ENCODE results near the gene AMIGO3.
"Not testable (repeated sequence)": the region's sequence is repeated elsewhere in the genome, so short reads cannot be mapped to it uniquely, and the experiment has no call there.

The AMIGO3 gene, protein sequence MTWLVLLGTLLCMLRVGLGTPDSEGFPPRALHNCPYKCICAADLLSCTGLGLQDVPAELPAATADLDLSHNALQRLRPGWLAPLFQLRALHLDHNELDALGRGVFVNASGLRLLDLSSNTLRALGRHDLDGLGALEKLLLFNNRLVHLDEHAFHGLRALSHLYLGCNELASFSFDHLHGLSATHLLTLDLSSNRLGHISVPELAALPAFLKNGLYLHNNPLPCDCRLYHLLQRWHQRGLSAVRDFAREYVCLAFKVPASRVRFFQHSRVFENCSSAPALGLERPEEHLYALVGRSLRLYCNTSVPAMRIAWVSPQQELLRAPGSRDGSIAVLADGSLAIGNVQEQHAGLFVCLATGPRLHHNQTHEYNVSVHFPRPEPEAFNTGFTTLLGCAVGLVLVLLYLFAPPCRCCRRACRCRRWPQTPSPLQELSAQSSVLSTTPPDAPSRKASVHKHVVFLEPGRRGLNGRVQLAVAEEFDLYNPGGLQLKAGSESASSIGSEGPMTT

GRCh38 chr3:49719214-49719884 is at the start of gene AMIGO3:
AMIGO3 (minus strand) TSS chr3:49719684; CDS start chr3:49719465, 219 bp downstream.
- peak; percentile 95 for DNase-seq

- DNase-seq = no peak
These were observed 44.5 kb upstream of the AMIGO3 start for GRCh38 chr3:49763981-49764380.

DNA sequence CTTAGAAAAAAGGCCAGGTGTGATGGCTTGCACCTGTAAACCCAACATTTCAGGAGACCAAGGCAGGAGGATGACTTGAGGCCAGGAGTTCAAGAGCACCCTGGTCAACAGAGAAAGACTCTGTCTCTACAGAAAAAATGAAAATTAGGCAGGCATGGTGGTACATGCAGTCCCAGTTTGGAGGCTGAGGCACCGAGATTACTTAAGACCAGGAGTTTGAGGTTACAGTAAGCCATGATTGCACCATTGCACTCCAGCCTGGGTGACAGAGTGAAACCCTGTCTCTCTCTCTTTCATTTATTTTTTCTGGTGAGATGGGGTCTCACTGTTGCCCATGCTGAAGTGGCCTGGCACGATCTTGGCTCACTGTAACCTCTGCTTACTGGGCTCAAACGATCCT is 42.2 kb upstream of the AMIGO3 start:
- DNase-seq = no peak

DNA sequence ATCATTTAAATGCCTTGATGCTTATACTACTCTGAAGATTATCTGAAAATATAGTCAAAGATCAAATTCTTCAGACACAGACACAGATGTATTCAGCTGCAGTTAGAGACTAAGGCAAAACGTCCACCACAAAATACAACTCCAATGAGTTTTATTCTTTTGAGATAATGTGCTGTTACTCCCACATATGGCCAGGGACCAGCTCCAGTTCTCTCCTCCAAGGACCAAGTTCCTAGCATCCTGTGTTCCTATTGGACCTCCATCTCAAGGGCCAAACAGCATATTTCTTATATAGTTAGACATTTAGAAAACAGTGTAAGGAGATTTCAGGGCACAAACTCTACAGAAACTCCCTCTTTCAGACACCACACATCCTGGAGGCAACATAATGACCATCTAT is 39.7 kb upstream of the AMIGO3 start:
- DNase-seq = no peak

DNA sequence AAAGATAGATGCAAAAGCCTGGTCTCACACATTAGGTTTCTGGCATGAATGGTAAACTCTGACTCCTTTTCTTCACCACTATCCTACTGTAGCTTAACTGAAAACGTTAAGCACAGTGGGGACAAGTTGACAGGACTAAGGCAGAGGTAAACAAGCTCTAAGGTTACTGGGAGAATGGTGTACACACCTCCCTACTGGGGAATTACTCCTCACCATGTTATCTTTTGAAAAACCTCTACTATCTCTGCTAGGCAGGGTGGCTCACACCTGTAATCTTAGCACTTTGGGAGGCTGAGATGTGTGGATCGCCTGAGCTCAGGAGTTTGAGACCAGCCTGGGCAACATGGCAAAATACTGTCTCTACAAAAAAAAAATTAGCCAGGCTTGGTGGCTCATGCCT is 37.7 kb upstream of the AMIGO3 start:
- DNase-seq = no peak

DNA sequence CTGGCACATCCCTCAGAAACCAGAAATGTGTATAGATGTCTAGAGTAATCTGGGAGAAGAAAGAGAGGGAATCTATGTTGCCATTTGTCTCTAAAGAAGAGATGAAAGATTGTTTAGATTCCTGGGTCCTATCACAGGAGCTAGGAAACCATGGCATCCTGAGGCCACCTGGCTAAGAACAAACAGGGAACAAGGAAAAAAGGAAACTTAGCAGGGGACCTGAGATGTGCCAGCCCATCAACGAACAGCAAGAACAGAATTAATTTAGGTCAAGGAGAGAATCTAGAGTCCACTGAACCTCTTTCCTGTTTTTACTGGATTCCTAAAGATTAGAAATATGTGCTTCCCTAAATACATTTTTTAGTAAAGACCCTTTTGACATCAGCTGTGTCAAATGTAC is 36.6 kb upstream of the AMIGO3 start:
- DNase-seq = no peak

- DNase-seq = no peak
These were observed 35.1 kb upstream of the AMIGO3 start for GRCh38 chr3:49754536-49754935.

DNA sequence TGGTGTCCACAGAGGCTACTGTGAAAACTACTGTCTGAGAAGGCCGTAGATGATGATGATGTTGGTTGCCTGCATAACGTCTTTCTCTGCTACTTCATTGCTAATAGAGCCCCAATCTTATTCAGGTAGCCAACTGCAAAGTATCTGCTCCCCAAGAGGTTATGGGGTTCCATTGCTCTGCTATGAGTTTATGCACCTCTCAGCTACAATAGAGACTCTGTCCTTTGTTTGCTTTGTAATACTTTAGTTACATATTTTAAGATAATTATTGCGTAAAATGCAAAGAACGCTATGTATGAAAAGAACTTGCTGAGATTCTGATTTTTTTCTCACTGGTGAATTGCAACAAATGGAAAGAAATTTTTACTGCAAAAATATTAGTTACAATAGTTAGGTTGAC is 32.0 kb upstream of the AMIGO3 start:
- no peak for DNase-seq

DNA sequence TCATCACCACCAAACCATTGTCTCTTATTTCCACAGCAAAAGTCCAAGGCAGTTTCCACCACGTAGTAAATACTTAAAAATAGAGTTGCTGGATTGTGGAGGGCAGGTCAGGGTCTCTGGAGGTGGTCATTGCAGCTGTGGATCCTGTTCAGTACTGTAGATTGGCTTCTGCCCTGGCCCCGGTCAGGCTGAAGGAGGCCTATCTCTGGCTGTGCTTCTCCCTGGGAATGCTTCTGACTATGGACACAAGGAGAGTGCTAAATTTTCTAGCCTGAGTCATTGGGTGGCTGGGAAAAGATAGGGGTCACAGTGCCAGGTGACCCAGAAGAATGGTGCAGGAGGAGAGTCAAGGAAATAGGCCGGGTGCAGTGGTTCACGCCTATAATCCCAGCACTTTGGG is 30.6 kb upstream of the AMIGO3 start:
- DNase-seq = no peak

GRCh38 chr3:49748874-49749273 is 29.4 kb upstream of the AMIGO3 start:
- DNase-seq = not testable (repeated sequence)

GRCh38 chr3:49747792-49748480 is 28.5 kb upstream of the AMIGO3 start:
- no peak for DNase-seq

DNA sequence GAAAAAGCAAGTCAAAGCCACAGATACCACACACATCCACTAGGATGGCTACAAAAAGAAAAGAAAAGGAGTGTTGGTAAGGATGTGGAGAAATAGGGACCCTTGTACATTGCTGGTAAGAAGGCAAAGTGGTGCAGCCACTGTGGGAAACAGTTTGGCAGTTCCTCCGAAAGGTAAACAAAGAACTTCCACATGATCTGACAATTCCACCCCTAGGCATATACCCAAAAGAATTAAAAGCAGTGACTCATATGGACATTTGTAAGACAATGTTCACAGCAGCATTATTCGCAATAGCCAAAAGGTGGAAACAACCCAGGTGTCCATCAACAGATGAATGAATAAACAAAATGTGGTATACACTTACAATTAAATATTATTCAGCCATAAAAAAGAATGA is 26.5 kb upstream of the AMIGO3 start:
- no peak for DNase-seq

DNA sequence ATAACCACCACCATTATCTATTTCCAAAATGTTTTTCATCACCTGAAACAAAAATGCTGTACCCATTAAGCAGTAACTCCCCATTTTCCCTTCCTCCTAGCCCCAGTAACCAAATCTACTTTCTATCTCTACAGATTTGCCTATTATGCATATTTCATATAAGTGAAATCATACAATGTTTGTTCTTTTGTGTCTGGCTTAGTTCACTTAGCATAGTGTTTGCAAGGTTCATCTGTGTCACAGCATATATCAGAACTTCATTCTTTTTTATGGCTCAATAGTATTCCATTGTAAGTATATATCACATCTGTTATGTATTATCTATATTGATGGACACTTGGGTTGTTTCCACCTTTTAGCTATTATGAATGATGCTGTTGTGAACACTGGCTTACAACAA is 20.9 kb upstream of the AMIGO3 start:
- no peak for DNase-seq

DNA sequence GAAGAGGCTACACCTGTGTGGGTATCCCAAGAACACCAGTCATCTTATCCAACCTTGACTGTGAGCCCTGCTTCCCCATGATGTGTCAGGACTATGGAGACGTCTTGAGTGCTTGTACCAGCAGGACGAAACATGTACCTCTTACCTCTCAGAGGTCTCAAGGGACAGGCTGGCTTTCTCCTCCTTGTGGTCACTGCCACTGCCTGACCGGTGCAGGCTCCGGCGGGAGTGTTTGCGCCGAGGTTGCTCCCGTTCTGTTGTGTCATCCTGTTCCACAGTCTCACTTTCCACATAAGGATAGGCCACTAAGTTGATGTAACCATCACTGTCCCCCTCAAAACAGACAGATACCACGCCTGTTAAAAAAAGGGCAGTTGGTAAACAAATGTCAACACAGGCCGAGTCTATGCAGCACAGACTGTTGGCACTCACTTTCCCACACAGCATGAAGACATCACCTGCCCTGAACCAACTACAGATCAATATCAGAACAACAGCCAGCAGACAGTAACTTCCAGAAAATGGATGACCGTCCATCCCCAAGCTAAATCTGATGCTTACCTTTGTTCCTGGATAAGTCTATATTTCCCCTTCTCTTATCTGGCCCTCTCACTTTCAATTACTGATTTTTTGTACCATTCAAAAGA is 18.7 kb upstream of the AMIGO3 start:
- DNase-seq = no peak

GRCh38 chr3:49734752-49735151 is 15.3 kb upstream of the AMIGO3 start:
- no peak for DNase-seq

DNA sequence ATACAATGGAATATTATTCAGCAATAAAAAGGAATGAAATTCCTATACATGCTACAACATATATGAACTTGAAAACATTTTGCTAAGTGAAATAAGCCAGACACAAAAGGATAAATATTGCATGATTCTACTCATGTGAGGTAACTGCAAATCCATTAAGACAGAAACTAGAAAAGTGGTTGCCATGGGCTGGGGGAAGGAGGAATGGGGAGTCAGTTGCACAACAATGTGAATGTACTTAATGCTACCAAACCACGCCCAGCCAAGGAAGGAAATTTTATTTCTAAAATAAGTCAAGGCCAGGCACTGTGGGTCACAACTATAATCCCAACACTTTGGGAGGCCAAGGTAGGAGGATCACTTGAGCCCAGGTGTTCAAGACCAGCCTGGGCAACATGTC is 14.1 kb upstream of the AMIGO3 start:
- no peak for DNase-seq

DNA sequence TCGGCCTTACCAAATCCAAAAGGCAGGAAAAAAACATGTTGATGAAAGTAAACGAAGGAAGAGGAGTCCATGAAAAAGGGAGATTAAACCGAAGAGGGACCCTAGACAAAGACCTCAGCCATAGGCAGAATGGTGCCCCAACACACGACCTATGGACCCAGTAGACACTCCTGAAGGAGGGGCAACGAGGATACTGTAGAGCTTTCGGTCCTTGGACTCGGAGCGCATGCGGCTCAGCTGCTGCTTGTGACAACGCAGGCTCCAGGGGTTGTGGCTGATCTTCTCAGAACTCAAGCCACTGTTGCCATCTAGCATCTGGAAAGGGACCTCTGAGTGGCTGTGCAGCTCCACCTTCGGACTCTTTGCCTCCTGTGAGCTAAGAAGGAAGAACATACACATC is 13.1 kb upstream of the AMIGO3 start:
- DNase-seq = no peak

- no peak for DNase-seq
These were observed 10.6 kb upstream of the AMIGO3 start for GRCh38 chr3:49729966-49730609.

DNA sequence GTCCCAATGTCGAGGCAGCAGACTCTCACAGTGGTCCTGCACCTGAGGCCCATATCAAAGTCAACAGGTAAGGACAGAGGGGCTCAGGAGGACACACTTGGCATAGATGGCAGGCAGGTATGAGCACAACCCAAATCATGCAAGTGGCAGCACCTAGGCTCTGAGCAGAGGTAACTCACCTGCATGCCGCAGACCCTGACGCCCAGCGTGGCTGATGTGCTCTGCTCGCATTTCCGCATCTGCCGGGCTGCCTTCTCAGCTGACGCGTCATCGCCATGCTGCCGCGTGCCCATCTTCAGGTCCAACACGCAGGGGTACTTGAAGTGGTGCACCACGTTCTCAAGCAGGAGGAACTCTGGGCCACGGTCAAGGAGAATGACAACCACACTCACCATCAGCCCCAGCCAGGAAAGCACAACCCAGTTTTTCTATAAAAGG is 8.5 kb upstream of the AMIGO3 start:
- no peak for DNase-seq

GRCh38 chr3:49727154-49727923 is 7.9 kb upstream of the AMIGO3 start:
- no peak for DNase-seq

- no peak for DNase-seq
These were observed 6.6 kb upstream of the AMIGO3 start for GRCh38 chr3:49725906-49726681.
